ACC112 (cell line): ENCODE data around the gene ADCY10.
"Not testable (repeated sequence)": the region's sequence is repeated elsewhere in the genome, so short reads cannot be mapped to it uniquely, and the experiment has no call there.

ENCODE experiments used
- H2AFZ ChIP-seq: fragments of 200-600 bp; sonication (generic); one replicate; pipeline ENCODE4 v1.6.0; 2017; ENCODE audit warnings: antibody characterized with exemption, low read length; ENCODE audit not compliant: unreplicated experiment
- H3K27ac ChIP-seq: fragments of 200-600 bp; sonication (generic); 2 replicates; pipeline ENCODE4 v1.5.1; 2014; ENCODE audit warnings: low read depth, mild to moderate bottlenecking, antibody characterized with exemption, low read length, moderate library complexity
- H3K27me3 ChIP-seq: fragments of 200-600 bp; sonication (generic); 2 replicates; pipeline ENCODE4 v1.6.1; 2014; ENCODE audit warnings: mild to moderate bottlenecking, antibody characterized with exemption, low read length, moderate library complexity, mixed read lengths; ENCODE audit not compliant: insufficient read depth
- H3K36me3 ChIP-seq: fragments of 200-600 bp; sonication (generic); 2 replicates; pipeline ENCODE4 v1.6.1; 2016; ENCODE audit warnings: mild to moderate bottlenecking, antibody characterized with exemption, low read length, moderate library complexity, mixed read lengths; ENCODE audit not compliant: insufficient read depth
- H3K4me1 ChIP-seq: fragments of 200-600 bp; sonication (generic); one replicate; pipeline ENCODE4 v1.6.1; 2016; ENCODE audit warnings: low read length, mixed read lengths; ENCODE audit not compliant: insufficient read depth, unreplicated experiment, control insufficient read depth
- H3K4me3 ChIP-seq: fragments of 200-600 bp; sonication (generic); 2 replicates; pipeline ENCODE4 v1.5.1; 2014; ENCODE audit warnings: mild to moderate bottlenecking, low read depth, low read length
- H3K79me2 ChIP-seq: fragments of 200-600 bp; sonication (generic); one replicate; pipeline ENCODE4 v1.6.0; 2016; ENCODE audit warnings: low read length; ENCODE audit not compliant: control insufficient read depth, unreplicated experiment, insufficient read depth

The ADCY10 gene

GRCh38 chr1:167808104-167808503 lies 105.8 kb downstream of the ADCY10 start:
- no peaks in the 10 kb centered on the region for H3K36me3 ChIP-seq
- no peak overlapping the region; the same call in 1 of the 2 replicates for H3K4me3 ChIP-seq
- peaks cover 29% of the 10 kb centered on the region for H3K4me1 ChIP-seq
- H3K27me3 ChIP-seq: no peaks in the 10 kb centered on the region
- H3K79me2 ChIP-seq: no peaks in the 10 kb centered on the region
- peak overlapping the region; percentile 9; the same call in 1 of the 2 replicates for H3K27ac ChIP-seq
- H2AFZ ChIP-seq: no peak overlapping the region

DNA sequence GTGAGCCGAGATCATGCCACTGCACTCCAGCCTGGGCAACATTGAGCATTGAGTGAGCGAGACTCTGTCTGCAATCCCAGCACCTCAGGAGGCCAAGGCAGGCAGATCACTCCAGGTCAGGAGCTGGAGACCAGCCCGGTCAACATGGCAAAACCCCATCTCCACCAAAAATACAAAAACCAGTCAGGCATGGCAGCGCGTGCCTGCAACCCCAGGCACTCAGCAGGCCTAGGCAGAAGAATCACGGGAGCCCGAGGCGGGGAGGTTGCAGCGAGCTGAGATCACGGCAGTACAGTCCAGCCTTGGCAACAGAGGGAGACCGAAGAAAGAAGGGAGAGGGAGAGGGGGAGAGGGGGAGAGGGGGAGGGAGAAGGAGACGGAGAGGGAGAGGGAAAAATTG lies 107.3 kb downstream of the ADCY10 start:
- H3K27ac ChIP-seq, H2AFZ ChIP-seq, H3K27me3 ChIP-seq, H3K79me2 ChIP-seq, H3K4me3 ChIP-seq, H3K36me3 ChIP-seq: not testable (repeated sequence)
- peaks cover 29% of the 10 kb centered on the region for H3K4me1 ChIP-seq

GRCh38 chr1:167806235-167806634 lies 107.7 kb downstream of the ADCY10 start:
- peaks cover 29% of the 10 kb centered on the region for H3K4me1 ChIP-seq
- H3K27me3 ChIP-seq, H3K4me3 ChIP-seq, H2AFZ ChIP-seq, H3K79me2 ChIP-seq, H3K36me3 ChIP-seq, H3K27ac ChIP-seq: not testable (repeated sequence)

GRCh38 chr1:167805041-167805556 lies 108.8 kb downstream of the ADCY10 start:
- Histone ChIP-seq H2AFZ (no peak overlapping the region), H3K27me3 (no peaks in the 10 kb centered on the region), H3K4me1 (peaks cover 29% of the 10 kb centered on the region), H3K36me3 (no peaks in the 10 kb centered on the region), H3K27ac (no peak overlapping the region), H3K79me2 (no peaks in the 10 kb centered on the region), H3K4me3 (no peak overlapping the region)

GRCh38 chr1:167803358-167804207 lies 110.4 kb downstream of the ADCY10 start:
- no peaks in the 10 kb centered on the region for H3K27me3 ChIP-seq
- peaks cover 27% of the 10 kb centered on the region for H3K4me1 ChIP-seq
- H3K36me3 ChIP-seq: no peaks in the 10 kb centered on the region
- no peak overlapping the region for H3K4me3 ChIP-seq
- H2AFZ ChIP-seq: no peak overlapping the region
- no peaks in the 10 kb centered on the region for H3K79me2 ChIP-seq
- peak overlapping the region; percentile 40 for H3K27ac ChIP-seq

- H3K4me3 ChIP-seq: no peak overlapping the region
- H3K27me3 ChIP-seq: no peaks in the 10 kb centered on the region
- H3K4me1 ChIP-seq: peaks cover 21% of the 10 kb centered on the region
- no peaks in the 10 kb centered on the region for H3K36me3 ChIP-seq
- no peaks in the 10 kb centered on the region for H3K79me2 ChIP-seq
- H3K27ac ChIP-seq: no peak overlapping the region
- no peak overlapping the region for H2AFZ ChIP-seq
Observed at GRCh38 chr1:167802235-167802634, 111.7 kb downstream of the ADCY10 start.

DNA sequence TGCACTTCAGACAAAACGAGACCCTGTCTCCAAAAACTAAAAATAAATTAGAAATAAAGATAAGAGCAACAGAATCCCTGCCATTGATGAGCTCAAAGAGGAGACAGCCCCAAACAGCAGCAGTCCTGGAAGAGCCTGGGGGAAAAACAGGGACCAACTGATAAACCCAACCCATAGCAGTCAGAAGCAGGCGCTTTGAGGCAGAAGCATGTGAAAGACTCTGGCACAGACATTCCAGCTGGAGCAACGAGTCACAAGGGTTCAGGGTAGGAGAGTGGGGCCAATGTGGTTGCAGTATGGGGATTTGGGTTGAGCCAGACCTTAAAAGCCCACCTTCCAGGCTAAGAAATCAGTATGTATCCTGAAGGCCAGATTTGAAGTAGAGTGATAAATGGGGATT lies 113.7 kb downstream of the ADCY10 start:
- H2AFZ ChIP-seq: no peak overlapping the region
- no peaks in the 10 kb centered on the region for H3K36me3 ChIP-seq
- peaks cover 39% of the 10 kb centered on the region for H3K4me1 ChIP-seq
- no peak overlapping the region for H3K4me3 ChIP-seq
- no peak overlapping the region for H3K27ac ChIP-seq
- no peaks in the 10 kb centered on the region for H3K27me3 ChIP-seq
- no peaks in the 10 kb centered on the region for H3K79me2 ChIP-seq

DNA sequence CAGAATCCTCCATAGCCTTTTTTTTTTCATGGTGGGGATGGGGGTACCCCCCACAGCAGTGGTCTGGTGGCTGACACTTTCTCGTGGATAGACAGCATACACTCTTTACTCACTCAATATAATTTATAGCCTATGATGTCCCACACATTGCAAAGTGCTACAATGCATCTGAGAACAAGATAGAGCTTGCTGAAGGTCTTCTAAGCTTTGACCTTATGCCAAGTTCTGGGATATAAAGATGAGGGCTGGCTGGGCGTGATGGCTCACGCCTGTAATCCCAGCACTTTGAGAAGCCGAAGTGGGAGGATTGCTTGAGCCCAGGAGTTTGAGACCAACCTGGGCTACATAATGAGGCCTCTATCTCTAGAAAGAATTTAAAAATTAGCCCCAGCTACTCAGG lies 114.2 kb downstream of the ADCY10 start:
- H3K4me1 ChIP-seq: peaks cover 36% of the 10 kb centered on the region

DNA sequence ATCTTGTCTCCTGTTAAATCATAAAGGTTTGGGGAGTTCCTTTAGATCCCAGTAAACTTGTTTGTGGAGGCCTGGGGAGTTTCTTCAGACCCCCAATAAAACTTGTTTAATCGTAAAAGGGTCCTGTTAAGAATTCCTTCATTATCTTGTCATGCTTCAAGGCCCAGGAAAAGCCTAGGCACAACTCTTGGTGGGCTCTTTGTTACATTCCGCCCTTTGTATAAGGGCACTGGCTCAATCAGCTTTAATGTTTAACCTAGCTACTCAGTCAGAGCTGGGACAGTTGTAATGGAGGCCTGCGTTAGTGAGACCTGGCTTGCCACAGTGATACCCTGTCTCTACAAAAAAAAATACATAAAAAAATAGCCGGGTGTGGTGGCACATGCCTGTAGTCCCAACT lies 115.0 kb downstream of the ADCY10 start:
- Histone ChIP-seq H2AFZ (no peak overlapping the region), H3K27ac (no peak overlapping the region)

More for the DNA sequence above, 114.2 kb downstream of the ADCY10 start:
- H3K27me3 ChIP-seq: no peaks in the 10 kb centered on the region
- no peak overlapping the region for H3K27ac ChIP-seq
- no peaks in the 10 kb centered on the region for H3K79me2 ChIP-seq
- no peak overlapping the region for H2AFZ ChIP-seq
- H3K36me3 ChIP-seq: no peaks in the 10 kb centered on the region
- H3K4me3 ChIP-seq: no peak overlapping the region

GRCh38 chr1:167797015-167797414 lies 116.9 kb downstream of the ADCY10 start:
- no peaks in the 10 kb centered on the region for H3K27me3 ChIP-seq
- H3K27ac ChIP-seq: peak overlapping the region; percentile 90
- no peaks in the 10 kb centered on the region for H3K79me2 ChIP-seq
- H3K36me3 ChIP-seq: no peaks in the 10 kb centered on the region
- peaks cover 39% of the 10 kb centered on the region for H3K4me1 ChIP-seq
- peak overlapping the region; percentile 54 for H3K4me3 ChIP-seq
- H2AFZ ChIP-seq: no peak overlapping the region

More for the DNA sequence above, 115.0 kb downstream of the ADCY10 start:
- Histone ChIP-seq H3K79me2 (no peaks in the 10 kb centered on the region), H3K36me3 (no peaks in the 10 kb centered on the region), H3K4me3 (no peak overlapping the region), H3K4me1 (peaks cover 36% of the 10 kb centered on the region), H3K27me3 (no peaks in the 10 kb centered on the region)
